GM19467 (cell line): Measurements from ENCODE around the gene LRRC37A3.
"Not testable (repeated sequence)": the region's sequence is repeated elsewhere in the genome, so short reads cannot be mapped to it uniquely, and the experiment has no call there.

Source experiments
- ATAC-seq: cut with Tn5 transposase; IDR thresholded peaks from one replicate; pipeline ENCODE4 v1.9.1; 2021; ENCODE audit warnings: mild to moderate bottlenecking, moderate library complexity; ENCODE audit not compliant: unreplicated experiment

The LRRC37A3 gene

GRCh38 chr17:64919289-64920025 is at the start of gene LRRC37A3:
TSS of gene LRRC37A3 (minus strand) at chr17:64919478. CDS start at chr17:64897257, 22,221 bp downstream.
- ATAC-seq = peak; percentile 95

GRCh38 chr17:64965873-64966287 is 46.6 kb upstream of the LRRC37A3 start:
- ATAC-seq = peak; percentile 87

- ATAC-seq = not testable (repeated sequence)
Measured at GRCh38 chr17:64965256-64965872, 46.1 kb upstream of the LRRC37A3 start.

- ATAC-seq = no peak
Measured at GRCh38 chr17:64964796-64965195, 45.5 kb upstream of the LRRC37A3 start.

GRCh38 chr17:64963814-64964213 is 44.5 kb upstream of the LRRC37A3 start:
- ATAC-seq = not testable (repeated sequence)

GRCh38 chr17:64961563-64962378 is 42.5 kb upstream of the LRRC37A3 start:
- not testable (repeated sequence) for ATAC-seq

- no peak for ATAC-seq
Measured at GRCh38 chr17:64951877-64952276, 32.6 kb upstream of the LRRC37A3 start.

- no peak for ATAC-seq
Measured at GRCh38 chr17:64950871-64951270, 31.6 kb upstream of the LRRC37A3 start.

- ATAC-seq = no peak
Measured at GRCh38 chr17:64947152-64947551, 27.9 kb upstream of the LRRC37A3 start.

- no peak for ATAC-seq
Measured at GRCh38 chr17:64941761-64942160, 22.5 kb upstream of the LRRC37A3 start.

- no peak for ATAC-seq
Measured at GRCh38 chr17:64941045-64941444, 21.8 kb upstream of the LRRC37A3 start.

- no peak for ATAC-seq
Measured at GRCh38 chr17:64940055-64940454, 20.8 kb upstream of the LRRC37A3 start.

GRCh38 chr17:64938925-64939474 is 19.7 kb upstream of the LRRC37A3 start:
- ATAC-seq = no peak

- ATAC-seq = no peak
Measured at GRCh38 chr17:64938290-64938689, 19.0 kb upstream of the LRRC37A3 start.

- no peak for ATAC-seq
Measured at GRCh38 chr17:64936117-64936516, 16.8 kb upstream of the LRRC37A3 start.

- not testable (repeated sequence) for ATAC-seq
Measured at GRCh38 chr17:64934284-64934778, 15.1 kb upstream of the LRRC37A3 start.

- not testable (repeated sequence) for ATAC-seq
Measured at GRCh38 chr17:64932850-64933249, 13.6 kb upstream of the LRRC37A3 start.

- not testable (repeated sequence) for ATAC-seq
Measured at GRCh38 chr17:64930374-64930773, 11.1 kb upstream of the LRRC37A3 start.

- not testable (repeated sequence) for ATAC-seq
Measured at GRCh38 chr17:64929419-64930209, 10.3 kb upstream of the LRRC37A3 start.

- ATAC-seq = not testable (repeated sequence)
Measured at GRCh38 chr17:64928701-64929100, 9.4 kb upstream of the LRRC37A3 start.
